Caco-2 (cell line): ENCODE measurements around the gene PPM1H. TPM values are rescaled to one million over a fixed set of nuclear protein-coding genes. Genes with fewer than 3 reads are reported as not detected.

ENCODE experiments used
- BruUV-seq: library from RNA; stranded (reverse); fragments of 400-500 nt; replicated peaks from 2 replicates; lab custom pipeline; 2021; lab: Mats Ljungman, UMichigan
- CTCF ChIA-PET: fragments of 300-600 bp; sonication (Branson Sonifier 250); formaldehyde crosslinking; loops from one replicate; lab custom pipeline; 2022; ENCODE audit warnings: antibody characterized with exemption; lab: Charles Lee
- POLR2A ChIA-PET: fragments of 300-600 bp; sonication (Branson Sonifier 250); formaldehyde crosslinking; loops from one replicate; lab custom pipeline; 2022; ENCODE audit warnings: antibody characterized with exemption; lab: Charles Lee
- DNase-seq, 2 experiments: peaks; one replicate each; pipeline versions ENCODE4 v3.0.0 to v3.0.0-alpha.2; 2020 to 2022
- H3K27me3 ChIP-seq: replicated peaks from 2 replicates; pipeline ENCODE4 v1.6.0; 2011; ENCODE audit warnings: low read length; ENCODE audit not compliant: control insufficient read depth, insufficient read depth
- H3K36me3 ChIP-seq: 2 replicates; pipeline ENCODE4 v1.5.1; 2011; ENCODE audit warnings: low read length; ENCODE audit not compliant: control insufficient read depth, insufficient read depth
- H3K4me1 ChIP-seq: fragments of 250-450 bp; sonication (Bioruptor Pico); 2 replicates; pipeline ENCODE4 v1.5.1; 2020; ENCODE audit warnings: mild to moderate bottlenecking
- H3K4me3 ChIP-seq: 2 replicates; pipeline ENCODE4 v1.5.1; 2011; ENCODE audit warnings: low read depth, mild to moderate bottlenecking, control low read depth, low read length
- H3K9me3 ChIP-seq: fragments of 250-450 bp; sonication (Bioruptor Pico); 2 replicates; pipeline ENCODE4 v1.5.1; 2020; ENCODE audit warnings: mild to moderate bottlenecking, moderate library complexity
- H3K27ac Mint-ChIP-seq: one replicate; pipeline ENCODE4 v1.8.0; 2022; ENCODE audit warnings: mixed read lengths; ENCODE audit not compliant: unreplicated experiment
- H3K27me3 Mint-ChIP-seq: one replicate; pipeline ENCODE4 v1.8.0; 2022; ENCODE audit warnings: mixed read lengths; ENCODE audit not compliant: insufficient read depth, unreplicated experiment
- H3K36me3 Mint-ChIP-seq: one replicate; pipeline ENCODE4 v1.8.0; 2022; ENCODE audit warnings: mild to moderate bottlenecking, mixed read lengths; ENCODE audit not compliant: insufficient read depth, unreplicated experiment
- H3K4me1 Mint-ChIP-seq: one replicate; pipeline ENCODE4 v1.8.0; 2022; ENCODE audit warnings: low read depth, mixed read lengths; ENCODE audit not compliant: unreplicated experiment
- H3K4me3 Mint-ChIP-seq: one replicate; pipeline ENCODE4 v1.8.0; 2022; ENCODE audit warnings: mild to moderate bottlenecking, moderate library complexity, mixed read lengths; ENCODE audit not compliant: unreplicated experiment
- H3K9me3 Mint-ChIP-seq: one replicate; pipeline ENCODE4 v1.8.0; 2022; ENCODE audit warnings: mixed read lengths; ENCODE audit not compliant: unreplicated experiment
- intact Hi-C: fragments of 100-400 bp; cut with micrococcal nuclease; formaldehyde crosslinking; loops from one replicate; pipeline ENCODE4 v1.10.0; 2022; ENCODE audit not compliant: unreplicated experiment
- total RNA-seq: library from RNA; stranded (reverse); gene quantifications from 2 replicates; pipeline ENCODE4 v1.2.3, GENCODE V29; 2022
- TF ChIP-seq, protein P1 (sequence below), 2 experiments: fragments of 200-600 bp in 1 of 2; IDR thresholded peaks; 1 replicate in 1 of 2; 2 replicates in 1 of 2; pipeline versions ENCODE4 v1.5.1 to v1.8.0; 2011 to 2022; ENCODE audit warnings: antibody characterized with exemption in 1 of 2, control low read depth in 1 of 2, inconsistent platforms in 1 of 2, low read depth in 1 of 2, low read length in 1 of 2, mild to moderate bottlenecking in 1 of 2, moderate library complexity in 1 of 2; ENCODE audit not compliant: insufficient read depth in 1 of 2, severe bottlenecking in 1 of 2, unreplicated experiment in 1 of 2

Gene PPM1H
- total RNA-seq, 1 experiment from 2014 or later, result 151 TPM

DNA sequence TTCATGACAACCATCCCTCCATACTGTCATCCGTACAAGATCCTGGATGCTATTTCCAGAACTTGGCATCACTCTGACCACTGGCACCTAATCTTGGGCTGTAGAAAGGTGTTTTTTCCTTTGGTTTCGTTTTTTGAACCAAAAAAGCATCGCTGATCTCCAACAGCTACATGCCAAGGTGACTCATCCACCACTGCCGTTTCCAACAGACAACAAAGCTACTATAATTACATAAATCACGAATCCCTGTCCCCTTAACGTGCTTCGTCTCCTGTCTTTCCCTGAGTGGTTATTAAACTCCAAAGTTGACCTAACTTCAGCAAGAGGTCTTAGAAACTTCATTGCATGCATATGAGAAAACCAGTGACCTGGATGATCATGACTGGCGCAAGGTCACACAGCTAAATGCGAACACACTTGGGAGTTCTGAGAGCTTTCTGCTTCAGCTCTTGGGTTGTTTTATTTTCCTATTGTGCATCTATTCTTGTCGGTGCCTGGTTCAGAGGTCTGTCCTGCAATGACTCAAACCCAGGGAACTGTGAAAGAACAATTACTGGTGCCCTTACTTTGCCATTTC, 99.9 kb downstream of the PPM1H start:
- H3K36me3 Mint-ChIP-seq, result peaks cover 56% of the 10 kb centered on the region
- CTCF ChIA-PET, result no interaction called here
- Histone ChIP-seq H3K4me3 (no peak overlapping the region), H3K36me3 (peaks cover 3% of the 10 kb centered on the region), H3K4me1 (peaks cover 64% of the 10 kb centered on the region), H3K9me3 (no peaks in the 10 kb centered on the region), H3K27me3 (no peaks in the 10 kb centered on the region)
- H3K27me3 Mint-ChIP-seq, result no peaks in the 10 kb centered on the region
- POLR2A ChIA-PET, result no interaction called here
- TF ChIP-seq, protein P1, sequence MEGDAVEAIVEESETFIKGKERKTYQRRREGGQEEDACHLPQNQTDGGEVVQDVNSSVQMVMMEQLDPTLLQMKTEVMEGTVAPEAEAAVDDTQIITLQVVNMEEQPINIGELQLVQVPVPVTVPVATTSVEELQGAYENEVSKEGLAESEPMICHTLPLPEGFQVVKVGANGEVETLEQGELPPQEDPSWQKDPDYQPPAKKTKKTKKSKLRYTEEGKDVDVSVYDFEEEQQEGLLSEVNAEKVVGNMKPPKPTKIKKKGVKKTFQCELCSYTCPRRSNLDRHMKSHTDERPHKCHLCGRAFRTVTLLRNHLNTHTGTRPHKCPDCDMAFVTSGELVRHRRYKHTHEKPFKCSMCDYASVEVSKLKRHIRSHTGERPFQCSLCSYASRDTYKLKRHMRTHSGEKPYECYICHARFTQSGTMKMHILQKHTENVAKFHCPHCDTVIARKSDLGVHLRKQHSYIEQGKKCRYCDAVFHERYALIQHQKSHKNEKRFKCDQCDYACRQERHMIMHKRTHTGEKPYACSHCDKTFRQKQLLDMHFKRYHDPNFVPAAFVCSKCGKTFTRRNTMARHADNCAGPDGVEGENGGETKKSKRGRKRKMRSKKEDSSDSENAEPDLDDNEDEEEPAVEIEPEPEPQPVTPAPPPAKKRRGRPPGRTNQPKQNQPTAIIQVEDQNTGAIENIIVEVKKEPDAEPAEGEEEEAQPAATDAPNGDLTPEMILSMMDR (IDR thresholded peaks at IDR 0.05; ENCODE audit: insufficient read depth in 1 of 2, low read depth in 1 of 2, low read length in 1 of 2, severe bottlenecking in 1 of 2, unreplicated experiment in 1 of 2), result no peak
- peaks cover 34% of the 10 kb centered on the region for H3K4me1 Mint-ChIP-seq
- intact Hi-C loops, result no loop called here
- no peak overlapping the region for H3K4me3 Mint-ChIP-seq
- DNase-seq, result no peak
- no TSS peak for BruUV-seq
- H3K27ac Mint-ChIP-seq, result no peak overlapping the region
- no peaks in the 10 kb centered on the region for H3K9me3 Mint-ChIP-seq

DNA sequence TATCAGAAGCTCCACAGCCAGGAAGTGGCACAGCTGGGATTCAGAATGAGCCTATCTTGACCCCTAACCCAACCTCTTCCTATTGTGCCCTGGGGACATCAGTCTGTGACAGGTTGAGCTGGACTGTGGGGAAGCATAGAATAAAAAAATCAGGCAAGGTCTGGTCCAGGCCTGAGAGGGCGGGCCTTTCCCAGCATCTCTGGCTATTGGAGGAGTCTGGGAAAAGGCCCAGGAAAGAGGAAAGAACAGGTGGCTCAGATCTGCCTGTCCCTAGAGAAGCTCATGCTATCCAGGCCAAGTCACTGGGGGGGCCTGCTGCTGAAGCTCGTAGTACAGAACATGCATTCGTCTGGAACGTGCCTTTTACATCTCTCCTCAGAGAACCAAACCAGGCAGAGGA, 100.5 kb downstream of the PPM1H start:
- ChIA-PET POLR2A (no interaction called here), CTCF (no interaction called here)
- Mint-ChIP-seq H3K27me3 (no peaks in the 10 kb centered on the region), H3K27ac (peak overlapping the region; percentile 29), H3K4me3 (no peak overlapping the region), H3K9me3 (no peaks in the 10 kb centered on the region), H3K4me1 (peaks cover 28% of the 10 kb centered on the region), H3K36me3 (peaks cover 50% of the 10 kb centered on the region)
- no peak overlapping the region for H3K4me3 ChIP-seq
- TF ChIP-seq, protein P1 (IDR thresholded peaks at IDR 0.05; ENCODE audit: insufficient read depth in 1 of 2, low read depth in 1 of 2, low read length in 1 of 2, severe bottlenecking in 1 of 2, unreplicated experiment in 1 of 2), result no peak
- no peak for DNase-seq
- H3K9me3 ChIP-seq, result no peaks in the 10 kb centered on the region
- H3K4me1 ChIP-seq, result peaks cover 59% of the 10 kb centered on the region
- H3K36me3 ChIP-seq, result peaks cover 3% of the 10 kb centered on the region
- no TSS peak for BruUV-seq
- intact Hi-C loops, result no loop called here
- no peaks in the 10 kb centered on the region for H3K27me3 ChIP-seq

DNA sequence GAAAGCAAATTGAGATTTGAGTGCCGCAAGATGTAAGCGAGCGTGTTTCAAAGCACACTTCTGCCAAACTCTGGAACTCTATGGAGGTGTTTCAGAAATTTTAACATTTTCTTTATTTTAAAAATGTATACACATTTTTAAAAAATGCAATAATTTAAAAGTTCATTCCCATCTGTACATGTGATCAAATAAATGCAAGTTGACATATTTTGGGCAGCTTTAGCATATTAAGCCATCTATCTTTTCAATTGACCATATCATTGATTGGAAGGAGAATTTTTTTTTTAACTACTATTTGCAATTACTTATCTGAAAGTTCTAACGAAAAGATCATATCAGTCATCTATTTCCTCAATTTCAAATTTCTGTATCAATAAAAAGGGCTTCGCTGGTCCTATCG, 101.3 kb downstream of the PPM1H start:
- POLR2A ChIA-PET, result interaction anchor here (0.5 kb wide), 1 partner anchor 132 kb away, joined by 6 read pairs; no protein-coding TSS in a partner anchor
- H3K27ac Mint-ChIP-seq, result peak overlapping the region; percentile 29
- no peak overlapping the region for H3K4me3 Mint-ChIP-seq
- Histone ChIP-seq H3K27me3 (no peaks in the 10 kb centered on the region), H3K9me3 (no peaks in the 10 kb centered on the region), H3K4me1 (peaks cover 57% of the 10 kb centered on the region), H3K4me3 (no peak overlapping the region), H3K36me3 (peaks cover 1% of the 10 kb centered on the region; the same call in 1 of the 2 replicates)
- CTCF ChIA-PET, result no interaction called here
- H3K27me3 Mint-ChIP-seq, result no peaks in the 10 kb centered on the region
- BruUV-seq, result no TSS peak
- TF ChIP-seq, protein P1 (IDR thresholded peaks at IDR 0.05; ENCODE audit: insufficient read depth in 1 of 2, low read depth in 1 of 2, low read length in 1 of 2, severe bottlenecking in 1 of 2, unreplicated experiment in 1 of 2), result no peak
- H3K4me1 Mint-ChIP-seq, result peaks cover 28% of the 10 kb centered on the region
- intact Hi-C loops, result no loop called here
- H3K36me3 Mint-ChIP-seq, result peaks cover 50% of the 10 kb centered on the region
- no peaks in the 10 kb centered on the region for H3K9me3 Mint-ChIP-seq
- no peak for DNase-seq
